Activated CD4-positive, alpha-beta T cell treated with anti-CD3 and anti-CD28 coated beads for 24 hours (primary cell): ENCODE data around the gene USE1.

ENCODE experiments used
- DNase-seq, 2 donors: peaks; one replicate each; pipeline ENCODE4 v3.0.0-alpha.2; 2020; ENCODE audit warnings: low read depth in 2 of 2

The USE1 gene

GRCh38 chr19:17256130-17256529, 41.0 kb downstream of the USE1 start:
- DNase-seq = no peak

GRCh38 chr19:17259118-17259780, 44.1 kb downstream of the USE1 start:
- no peak for DNase-seq

GRCh38 chr19:17259934-17260333, 44.8 kb downstream of the USE1 start:
- DNase-seq = no peak

- peak; percentile 85 to 90 for DNase-seq
Observed at GRCh38 chr19:17260842-17261325, 45.7 kb downstream of the USE1 start.

GRCh38 chr19:17262557-17262956, 47.4 kb downstream of the USE1 start:
- no peak for DNase-seq

GRCh38 chr19:17263712-17264640, 48.8 kb downstream of the USE1 start:
- DNase-seq = no peak

- no peak for DNase-seq
Observed at GRCh38 chr19:17264641-17264979, 49.5 kb downstream of the USE1 start, which contains the start of gene USHBP1. USHBP1 (minus strand) TSS chr19:17264745; CDS start chr19:17264299, 446 bp downstream.

GRCh38 chr19:17266026-17266425, 50.9 kb downstream of the USE1 start:
- no peak for DNase-seq

- no peak for DNase-seq
Observed at GRCh38 chr19:17266589-17266974, 51.4 kb downstream of the USE1 start.

GRCh38 chr19:17266975-17267788, 52.0 kb downstream of the USE1 start, which contains the start of gene BABAM1:
BABAM1 (plus strand) TSS chr19:17267443; CDS start chr19:17268807, 1,364 bp downstream.
- peak; percentile 92 to 95 for DNase-seq

- no peak for DNase-seq
Observed at GRCh38 chr19:17268754-17269153, 53.6 kb downstream of the USE1 start.
